ENCODE results near the gene MSN.

MSN gene

GRCh38 chrX:65707151-65707550 lies 39.7 kb downstream of the MSN start:
- 68 to 88% methylated on average over 2 of the region's 2 CpGs for WGBS, 2 experiments
- no peaks in the 10 kb centered on the region for H3K36me3 ChIP-seq (ENCODE audit: control insufficient read depth, insufficient read depth, low read length)
- no peaks in the 10 kb centered on the region for H3K4me1 ChIP-seq (ENCODE audit: control insufficient read depth, insufficient read depth, low read length)
- no peak overlapping the region for H3K4me3 ChIP-seq (ENCODE audit: insufficient read depth, low read depth, low read length)
- H3K9me3 ChIP-seq (ENCODE audit: control insufficient read depth, low read length): no peaks in the 10 kb centered on the region
- H3K27me3 ChIP-seq (ENCODE audit: control insufficient read depth, insufficient read depth, low read length, poor library complexity, severe bottlenecking): no peaks in the 10 kb centered on the region
- H3K27ac ChIP-seq (ENCODE audit: insufficient read depth, low read depth, low read length, poor library complexity, severe bottlenecking): no peak overlapping the region

GRCh38 chrX:65712005-65712806 lies 44.8 kb downstream of the MSN start:
- Histone ChIP-seq H3K36me3 (ENCODE audit: control insufficient read depth, insufficient read depth, low read length) (no peaks in the 10 kb centered on the region), H3K4me1 (ENCODE audit: control insufficient read depth, insufficient read depth, low read length) (no peaks in the 10 kb centered on the region), H3K4me3 (ENCODE audit: insufficient read depth, low read depth, low read length) (no peak overlapping the region), H3K27ac (ENCODE audit: insufficient read depth, low read depth, low read length, poor library complexity, severe bottlenecking) (no peak overlapping the region), H3K9me3 (ENCODE audit: control insufficient read depth, low read length) (no peaks in the 10 kb centered on the region), H3K27me3 (ENCODE audit: control insufficient read depth, insufficient read depth, low read length, poor library complexity, severe bottlenecking) (no peaks in the 10 kb centered on the region)
- WGBS, 2 experiments: 86 to 87% methylated on average over 5 of the region's 6 CpGs

- H3K27ac ChIP-seq (ENCODE audit: insufficient read depth, low read depth, low read length, poor library complexity, severe bottlenecking): no peak overlapping the region
- H3K27me3 ChIP-seq (ENCODE audit: control insufficient read depth, insufficient read depth, low read length, poor library complexity, severe bottlenecking): no peaks in the 10 kb centered on the region
- H3K4me3 ChIP-seq (ENCODE audit: insufficient read depth, low read depth, low read length): no peak overlapping the region
- no peaks in the 10 kb centered on the region for H3K9me3 ChIP-seq (ENCODE audit: control insufficient read depth, low read length)
- 94 to 95% methylated on average over 3 to 4 of the region's 4 CpGs for WGBS, 2 experiments
- no peaks in the 10 kb centered on the region for H3K36me3 ChIP-seq (ENCODE audit: control insufficient read depth, insufficient read depth, low read length)
- H3K4me1 ChIP-seq (ENCODE audit: control insufficient read depth, insufficient read depth, low read length): no peaks in the 10 kb centered on the region
These were observed 51.1 kb downstream of the MSN start for GRCh38 chrX:65718538-65718937.

- 96 to 97% methylated on average over 2 of the region's 2 CpGs for WGBS, 2 experiments
- Histone ChIP-seq H3K27me3 (ENCODE audit: control insufficient read depth, insufficient read depth, low read length, poor library complexity, severe bottlenecking) (no peaks in the 10 kb centered on the region), H3K36me3 (ENCODE audit: control insufficient read depth, insufficient read depth, low read length) (no peaks in the 10 kb centered on the region), H3K27ac (ENCODE audit: insufficient read depth, low read depth, low read length, poor library complexity, severe bottlenecking) (no peak overlapping the region), H3K4me3 (ENCODE audit: insufficient read depth, low read depth, low read length) (no peak overlapping the region), H3K9me3 (ENCODE audit: control insufficient read depth, low read length) (no peaks in the 10 kb centered on the region), H3K4me1 (ENCODE audit: control insufficient read depth, insufficient read depth, low read length) (no peaks in the 10 kb centered on the region)
These were observed 53.0 kb downstream of the MSN start for GRCh38 chrX:65720381-65720964.

GRCh38 chrX:65723706-65724105 lies 56.3 kb downstream of the MSN start:
- no peak overlapping the region for H3K27ac ChIP-seq (ENCODE audit: insufficient read depth, low read depth, low read length, poor library complexity, severe bottlenecking)
- H3K27me3 ChIP-seq (ENCODE audit: control insufficient read depth, insufficient read depth, low read length, poor library complexity, severe bottlenecking): no peaks in the 10 kb centered on the region
- no peak overlapping the region for H3K4me3 ChIP-seq (ENCODE audit: insufficient read depth, low read depth, low read length)
- WGBS, 2 experiments: 98 to 100% methylated on average over 2 of the region's 2 CpGs
- no peaks in the 10 kb centered on the region for H3K4me1 ChIP-seq (ENCODE audit: control insufficient read depth, insufficient read depth, low read length)
- H3K9me3 ChIP-seq (ENCODE audit: control insufficient read depth, low read length): no peaks in the 10 kb centered on the region
- no peaks in the 10 kb centered on the region for H3K36me3 ChIP-seq (ENCODE audit: control insufficient read depth, insufficient read depth, low read length)

- peaks cover 2% of the 10 kb centered on the region for H3K4me1 ChIP-seq (ENCODE audit: control insufficient read depth, insufficient read depth, low read length)
- H3K36me3 ChIP-seq (ENCODE audit: control insufficient read depth, insufficient read depth, low read length): no peaks in the 10 kb centered on the region
- no peak overlapping the region for H3K4me3 ChIP-seq (ENCODE audit: insufficient read depth, low read depth, low read length)
- H3K27ac ChIP-seq (ENCODE audit: insufficient read depth, low read depth, low read length, poor library complexity, severe bottlenecking): no peak overlapping the region
- WGBS, 2 experiments: 0 to 4% methylated on average over 1 of the region's 1 CpG
- no peaks in the 10 kb centered on the region for H3K27me3 ChIP-seq (ENCODE audit: control insufficient read depth, insufficient read depth, low read length, poor library complexity, severe bottlenecking)
- no peaks in the 10 kb centered on the region for H3K9me3 ChIP-seq (ENCODE audit: control insufficient read depth, low read length)
These were observed 59.3 kb downstream of the MSN start for GRCh38 chrX:65726715-65727114.

- WGBS, 2 experiments: 96 to 100% methylated on average over 1 of the region's 1 CpG
- Histone ChIP-seq H3K27me3 (ENCODE audit: control insufficient read depth, insufficient read depth, low read length, poor library complexity, severe bottlenecking) (no peaks in the 10 kb centered on the region), H3K27ac (ENCODE audit: insufficient read depth, low read depth, low read length, poor library complexity, severe bottlenecking) (no peak overlapping the region), H3K4me3 (ENCODE audit: insufficient read depth, low read depth, low read length) (no peak overlapping the region), H3K36me3 (ENCODE audit: control insufficient read depth, insufficient read depth, low read length) (peaks cover 7% of the 10 kb centered on the region), H3K4me1 (ENCODE audit: control insufficient read depth, insufficient read depth, low read length) (peaks cover 2% of the 10 kb centered on the region), H3K9me3 (ENCODE audit: control insufficient read depth, low read length) (no peaks in the 10 kb centered on the region)
These were observed 64.3 kb downstream of the MSN start for GRCh38 chrX:65731684-65732289.

- Histone ChIP-seq H3K4me1 (ENCODE audit: control insufficient read depth, insufficient read depth, low read length) (no peaks in the 10 kb centered on the region), H3K27me3 (ENCODE audit: control insufficient read depth, insufficient read depth, low read length, poor library complexity, severe bottlenecking) (no peaks in the 10 kb centered on the region), H3K27ac (ENCODE audit: insufficient read depth, low read depth, low read length, poor library complexity, severe bottlenecking) (no peak overlapping the region), H3K36me3 (ENCODE audit: control insufficient read depth, insufficient read depth, low read length) (peaks cover 3% of the 10 kb centered on the region), H3K4me3 (ENCODE audit: insufficient read depth, low read depth, low read length) (no peak overlapping the region), H3K9me3 (ENCODE audit: control insufficient read depth, low read length) (no peaks in the 10 kb centered on the region)
These were observed 73.5 kb downstream of the MSN start for GRCh38 chrX:65740909-65741308.

GRCh38 chrX:65741823-65742222 lies 74.4 kb downstream of the MSN start:
- H3K4me1 ChIP-seq (ENCODE audit: control insufficient read depth, insufficient read depth, low read length): no peaks in the 10 kb centered on the region
- H3K4me3 ChIP-seq (ENCODE audit: insufficient read depth, low read depth, low read length): no peak overlapping the region
- H3K36me3 ChIP-seq (ENCODE audit: control insufficient read depth, insufficient read depth, low read length): peaks cover 3% of the 10 kb centered on the region
- no peaks in the 10 kb centered on the region for H3K27me3 ChIP-seq (ENCODE audit: control insufficient read depth, insufficient read depth, low read length, poor library complexity, severe bottlenecking)
- H3K27ac ChIP-seq (ENCODE audit: insufficient read depth, low read depth, low read length, poor library complexity, severe bottlenecking): no peak overlapping the region
- 96 to 100% methylated on average over 1 of the region's 2 CpGs for WGBS, 2 experiments
- H3K9me3 ChIP-seq (ENCODE audit: control insufficient read depth, low read length): no peaks in the 10 kb centered on the region

GRCh38 chrX:65744965-65745364 lies 77.5 kb downstream of the MSN start:
- Histone ChIP-seq H3K9me3 (ENCODE audit: control insufficient read depth, low read length) (no peaks in the 10 kb centered on the region), H3K27me3 (ENCODE audit: control insufficient read depth, insufficient read depth, low read length, poor library complexity, severe bottlenecking) (no peaks in the 10 kb centered on the region), H3K4me1 (ENCODE audit: control insufficient read depth, insufficient read depth, low read length) (no peaks in the 10 kb centered on the region), H3K36me3 (ENCODE audit: control insufficient read depth, insufficient read depth, low read length) (no peaks in the 10 kb centered on the region), H3K4me3 (ENCODE audit: insufficient read depth, low read depth, low read length) (no peak overlapping the region), H3K27ac (ENCODE audit: insufficient read depth, low read depth, low read length, poor library complexity, severe bottlenecking) (no peak overlapping the region)
- no CpG with 5 or more reads among the region's 1 CpG for WGBS, 2 experiments

Data from ectodermal cell (in vitro differentiated cells).